ENCODE measurements around the gene TSPAN9.

The TSPAN9 gene

GRCh38 chr12:3216726-3217682 lies 139.8 kb downstream of the TSPAN9 start:
- Mint-ChIP-seq H3K4me1 (ENCODE audit: low read depth) (no peaks in the 10 kb centered on the region), H3K36me3 (no peaks in the 10 kb centered on the region), H3K4me3 (no peak overlapping the region), H3K27ac (no peak overlapping the region), H3K9me3 (ENCODE audit: low read depth) (no peaks in the 10 kb centered on the region), H3K27me3 (peaks cover 2% of the 10 kb centered on the region)

- Mint-ChIP-seq H3K27ac (no peak overlapping the region), H3K9me3 (ENCODE audit: low read depth) (no peaks in the 10 kb centered on the region), H3K27me3 (peaks cover 2% of the 10 kb centered on the region), H3K4me3 (no peak overlapping the region), H3K36me3 (no peaks in the 10 kb centered on the region), H3K4me1 (ENCODE audit: low read depth) (no peaks in the 10 kb centered on the region)
These were observed 140.5 kb downstream of the TSPAN9 start for GRCh38 chr12:3217683-3218079.

DNA sequence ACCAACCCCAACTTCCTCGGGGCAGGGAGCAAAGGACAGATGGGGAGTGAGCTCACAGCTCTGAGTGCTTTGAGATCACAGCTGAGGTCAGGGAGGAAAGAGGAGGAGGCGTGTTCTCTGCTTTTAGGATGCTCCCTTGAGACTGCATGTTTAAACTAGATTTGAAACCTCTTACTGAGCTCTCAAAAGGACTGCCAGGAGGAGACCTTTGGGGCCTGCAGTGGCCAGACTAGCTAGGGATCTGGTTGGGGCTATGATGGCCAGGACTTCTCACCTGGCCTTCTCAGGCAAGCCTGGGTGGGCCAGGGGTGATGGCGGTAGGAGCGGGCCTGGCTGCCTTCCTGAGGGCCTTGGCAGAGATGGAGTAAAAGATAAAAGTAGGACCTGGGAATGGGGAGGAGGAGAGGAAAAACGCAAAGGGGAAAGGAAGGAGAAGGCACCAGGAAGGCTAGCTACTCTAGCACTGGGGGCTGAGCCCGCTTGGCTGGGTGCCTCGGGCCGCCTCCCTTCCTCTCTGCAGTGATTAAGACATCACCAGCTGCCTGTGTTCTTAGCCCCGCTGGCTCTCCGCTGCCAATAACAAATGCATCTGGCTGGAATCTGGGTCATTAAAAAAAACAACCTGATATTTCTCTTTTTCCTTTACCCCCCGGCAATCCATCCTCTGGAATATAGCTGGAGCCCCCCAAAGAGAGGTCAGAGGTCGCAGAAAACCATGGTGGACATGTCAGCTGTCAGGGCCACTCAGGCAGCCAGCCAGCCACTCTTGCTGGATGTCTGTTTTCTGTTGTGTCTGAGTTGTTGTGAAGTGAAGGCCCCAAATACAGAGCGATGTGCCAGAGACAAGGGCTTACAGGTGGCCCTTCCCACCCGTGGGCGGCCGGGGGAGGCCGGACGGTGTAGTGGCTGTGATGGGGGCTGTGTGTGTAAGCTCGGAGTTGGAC lies 141.3 kb downstream of the TSPAN9 start:
- no peak overlapping the region for H3K27ac Mint-ChIP-seq

GRCh38 chr12:3219233-3219632 lies 142.1 kb downstream of the TSPAN9 start:
- no peak overlapping the region for H3K27ac Mint-ChIP-seq
- no peaks in the 10 kb centered on the region for H3K9me3 Mint-ChIP-seq (ENCODE audit: low read depth)
- H3K4me1 Mint-ChIP-seq (ENCODE audit: low read depth): no peaks in the 10 kb centered on the region
- H3K27me3 Mint-ChIP-seq: peaks cover 2% of the 10 kb centered on the region
- no peak overlapping the region for H3K4me3 Mint-ChIP-seq
- H3K36me3 Mint-ChIP-seq: no peaks in the 10 kb centered on the region

More for the DNA sequence above, 141.3 kb downstream of the TSPAN9 start:
- Mint-ChIP-seq H3K27me3 (peaks cover 2% of the 10 kb centered on the region), H3K36me3 (no peaks in the 10 kb centered on the region), H3K9me3 (ENCODE audit: low read depth) (no peaks in the 10 kb centered on the region), H3K4me3 (no peak overlapping the region), H3K4me1 (ENCODE audit: low read depth) (no peaks in the 10 kb centered on the region)

DNA sequence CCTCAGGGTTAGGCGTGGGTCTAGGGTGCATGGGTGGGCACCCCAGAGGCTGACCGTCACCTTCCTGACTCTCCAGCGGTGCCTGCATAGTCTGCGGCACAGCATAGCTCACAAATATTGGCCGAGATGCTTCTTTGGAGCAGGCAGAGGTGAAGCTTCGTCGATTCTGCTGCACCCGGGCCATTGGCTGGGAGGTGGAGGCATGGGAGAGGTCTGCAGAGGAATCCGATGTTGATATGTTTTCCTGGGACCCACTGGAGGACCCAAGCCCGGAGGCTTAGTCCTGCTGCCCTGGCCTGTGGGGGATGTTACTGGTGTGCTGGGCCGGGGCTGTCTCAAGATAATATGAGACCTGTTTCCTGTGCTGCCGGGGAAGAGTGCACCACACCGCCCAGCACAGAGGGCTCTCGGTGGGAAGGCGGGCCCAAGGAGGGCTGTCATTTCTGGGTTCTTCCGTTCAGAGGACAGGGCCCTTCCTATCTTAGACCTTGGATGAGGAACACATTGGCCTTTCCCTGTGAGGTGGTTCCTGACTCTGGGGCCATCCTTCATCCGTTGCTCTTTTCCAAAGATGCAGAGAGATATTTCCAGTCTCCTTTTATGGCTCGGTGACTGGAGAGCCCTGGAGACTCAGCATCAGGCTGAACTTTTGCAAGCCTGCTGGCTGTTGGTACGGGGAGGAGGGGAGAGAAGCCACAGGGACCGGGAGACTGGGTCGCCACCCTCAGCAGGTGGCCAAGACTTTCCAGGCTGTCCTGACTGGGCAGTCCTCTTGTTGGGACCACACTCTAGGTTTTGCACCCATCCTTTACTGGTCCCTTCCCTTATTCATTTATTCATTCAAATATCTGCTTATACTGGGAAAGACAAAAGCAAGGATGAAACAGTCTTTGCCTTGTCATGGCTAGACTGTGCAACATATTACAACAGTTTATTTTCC lies 143.5 kb downstream of the TSPAN9 start:
- no peaks in the 10 kb centered on the region for H3K36me3 Mint-ChIP-seq

DNA sequence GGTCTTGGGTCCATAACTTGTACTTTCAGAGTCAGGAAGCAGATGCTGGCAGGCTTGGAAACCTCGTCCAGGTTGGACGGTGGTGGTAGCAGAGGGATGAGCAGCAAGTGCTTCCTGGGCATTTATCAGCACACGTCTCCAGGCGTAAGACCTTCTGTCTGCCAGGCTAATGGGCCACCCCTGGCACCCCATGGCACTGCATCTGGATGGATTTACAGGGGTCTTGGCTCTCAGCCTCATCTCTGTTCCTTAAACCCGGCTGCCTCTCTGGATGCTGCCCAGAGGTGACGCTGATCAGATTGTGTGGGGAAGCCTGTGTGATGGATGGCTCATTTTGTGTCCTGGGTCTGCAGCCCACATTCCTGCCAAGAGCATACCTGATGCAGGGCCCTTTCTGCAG lies 145.1 kb downstream of the TSPAN9 start:
- Mint-ChIP-seq H3K36me3 (no peaks in the 10 kb centered on the region), H3K27ac (no peak overlapping the region), H3K9me3 (ENCODE audit: low read depth) (no peaks in the 10 kb centered on the region), H3K27me3 (peaks cover 2% of the 10 kb centered on the region), H3K4me1 (ENCODE audit: low read depth) (no peaks in the 10 kb centered on the region), H3K4me3 (no peak overlapping the region)

More for the DNA sequence above, 143.5 kb downstream of the TSPAN9 start:
- Mint-ChIP-seq H3K27me3 (peaks cover 2% of the 10 kb centered on the region), H3K4me1 (ENCODE audit: low read depth) (no peaks in the 10 kb centered on the region), H3K27ac (no peak overlapping the region), H3K4me3 (no peak overlapping the region), H3K9me3 (ENCODE audit: low read depth) (no peaks in the 10 kb centered on the region)

GRCh38 chr12:3222979-3223378 lies 145.8 kb downstream of the TSPAN9 start:
- no peaks in the 10 kb centered on the region for H3K36me3 Mint-ChIP-seq
- H3K4me1 Mint-ChIP-seq (ENCODE audit: low read depth): no peaks in the 10 kb centered on the region
- H3K9me3 Mint-ChIP-seq (ENCODE audit: low read depth): no peaks in the 10 kb centered on the region
- no peak overlapping the region for H3K4me3 Mint-ChIP-seq
- H3K27me3 Mint-ChIP-seq: peaks cover 2% of the 10 kb centered on the region
- H3K27ac Mint-ChIP-seq: no peak overlapping the region

- Mint-ChIP-seq H3K4me1 (ENCODE audit: low read depth) (no peaks in the 10 kb centered on the region), H3K36me3 (no peaks in the 10 kb centered on the region), H3K27ac (no peak overlapping the region), H3K4me3 (no peak overlapping the region), H3K27me3 (peaks cover 2% of the 10 kb centered on the region), H3K9me3 (ENCODE audit: low read depth) (no peaks in the 10 kb centered on the region)
These were observed 146.7 kb downstream of the TSPAN9 start for GRCh38 chr12:3223601-3224529.

DNA sequence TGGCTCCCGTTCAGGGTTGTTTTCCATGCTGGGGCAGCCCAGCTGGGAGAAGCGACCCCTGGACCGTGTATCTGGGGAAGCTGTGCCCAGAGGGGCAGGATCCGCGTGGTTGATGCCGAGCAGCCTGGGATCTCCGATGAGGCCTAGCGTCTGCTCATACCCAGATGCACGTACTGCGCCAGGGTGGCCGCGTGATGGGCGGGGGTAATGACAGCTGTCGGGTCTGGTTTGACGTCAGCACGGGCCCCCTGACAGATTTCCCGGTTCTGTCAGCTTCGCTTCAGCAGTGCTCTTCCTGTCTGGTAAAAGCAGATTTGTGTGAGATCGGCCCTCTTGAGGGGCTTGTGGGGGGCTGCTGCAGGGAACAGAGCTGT lies 147.3 kb downstream of the TSPAN9 start:
- peaks cover 2% of the 10 kb centered on the region for H3K27me3 Mint-ChIP-seq
- H3K27ac Mint-ChIP-seq: no peak overlapping the region
- no peaks in the 10 kb centered on the region for H3K4me1 Mint-ChIP-seq (ENCODE audit: low read depth)
- no peak overlapping the region for H3K4me3 Mint-ChIP-seq
- H3K36me3 Mint-ChIP-seq: no peaks in the 10 kb centered on the region
- no peaks in the 10 kb centered on the region for H3K9me3 Mint-ChIP-seq (ENCODE audit: low read depth)

DNA sequence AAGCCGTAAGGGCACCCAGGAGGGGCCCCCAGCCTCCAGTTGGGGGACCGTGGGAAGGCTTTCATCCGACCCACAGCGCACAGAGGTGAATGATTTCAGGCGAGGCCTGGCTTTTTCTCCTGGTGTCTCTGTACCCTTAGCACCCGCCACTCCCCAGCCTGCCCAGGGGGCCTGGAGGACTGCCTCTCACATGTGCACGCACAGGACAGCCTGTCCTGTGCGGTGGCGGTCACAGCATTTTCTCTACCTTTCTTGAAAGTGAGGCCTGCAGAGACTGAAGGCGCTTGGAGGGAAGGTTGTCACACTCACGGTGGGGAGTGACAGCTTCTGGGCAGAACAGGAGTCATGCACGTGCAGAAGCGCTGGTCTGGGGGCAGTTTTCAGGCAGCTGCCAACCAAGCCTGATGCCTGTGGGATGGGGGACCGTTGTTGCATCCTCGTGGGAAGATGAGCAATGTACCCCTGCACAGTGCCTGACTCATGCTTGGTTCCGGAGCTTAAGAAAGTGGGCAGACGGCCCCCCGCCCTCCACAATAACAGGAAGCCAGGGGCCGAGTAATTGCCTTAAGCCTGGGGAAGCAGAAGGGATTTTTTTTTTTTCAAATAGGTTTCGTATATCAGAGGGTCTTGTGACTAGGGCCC lies 148.1 kb downstream of the TSPAN9 start:
- H3K4me1 Mint-ChIP-seq (ENCODE audit: low read depth): no peaks in the 10 kb centered on the region
- no peaks in the 10 kb centered on the region for H3K36me3 Mint-ChIP-seq
- no peak overlapping the region for H3K4me3 Mint-ChIP-seq
- no peaks in the 10 kb centered on the region for H3K9me3 Mint-ChIP-seq (ENCODE audit: low read depth)
- H3K27me3 Mint-ChIP-seq: peaks cover under 1% of the 10 kb centered on the region
- no peak overlapping the region for H3K27ac Mint-ChIP-seq

GRCh38 chr12:3225796-3226180 lies 148.6 kb downstream of the TSPAN9 start:
- no peaks in the 10 kb centered on the region for H3K27me3 Mint-ChIP-seq
- H3K9me3 Mint-ChIP-seq (ENCODE audit: low read depth): no peaks in the 10 kb centered on the region
- no peak overlapping the region for H3K27ac Mint-ChIP-seq
- no peaks in the 10 kb centered on the region for H3K4me1 Mint-ChIP-seq (ENCODE audit: low read depth)
- no peak overlapping the region for H3K4me3 Mint-ChIP-seq
- no peaks in the 10 kb centered on the region for H3K36me3 Mint-ChIP-seq

DNA sequence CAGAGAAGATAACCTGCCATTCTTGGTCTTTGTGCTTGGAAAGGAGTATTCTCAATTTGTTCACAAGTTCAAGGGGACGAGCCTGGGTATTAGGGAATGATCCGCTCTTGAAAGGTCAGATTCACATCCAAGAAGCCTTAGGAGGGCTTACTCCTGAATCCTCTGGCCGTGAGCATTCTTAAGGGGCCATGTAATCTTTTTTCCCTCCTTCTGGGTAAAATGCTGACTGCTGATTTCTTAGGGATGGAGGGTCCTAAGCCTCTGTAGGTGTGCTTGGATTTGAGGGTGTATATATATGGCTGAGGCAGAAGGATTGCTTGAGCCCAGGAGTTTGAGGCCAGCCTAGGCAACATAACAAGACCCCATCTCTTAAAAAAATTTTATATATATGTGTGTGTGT lies 149.1 kb downstream of the TSPAN9 start:
- H3K36me3 Mint-ChIP-seq: no peaks in the 10 kb centered on the region
- no peak overlapping the region for H3K27ac Mint-ChIP-seq
- no peaks in the 10 kb centered on the region for H3K9me3 Mint-ChIP-seq (ENCODE audit: low read depth)
- H3K4me3 Mint-ChIP-seq: no peak overlapping the region
- no peaks in the 10 kb centered on the region for H3K27me3 Mint-ChIP-seq
- H3K4me1 Mint-ChIP-seq (ENCODE audit: low read depth): no peaks in the 10 kb centered on the region

All from activated naive CD8-positive, alpha-beta T cell (primary cell).